Loucy (cell line): Measurements from ENCODE around the gene PPL.

ENCODE experiments used
- EZH2phosphoT487 ChIP-seq: fragments of 200-600 bp; IDR thresholded peaks from 2 replicates; pipeline ENCODE4 v1.6.1; 2018; ENCODE audit warnings: antibody characterized with exemption, mild to moderate bottlenecking, moderate library complexity, borderline replicate concordance
- TF ChIP-seq, protein P1 (sequence below): fragments of 200-600 bp; sonication (generic); conservative IDR thresholded peaks from 2 replicates; pipeline ENCODE4 v1.5.1; 2014; ENCODE audit warnings: mild to moderate bottlenecking, antibody characterized with exemption, low read length

DNA sequence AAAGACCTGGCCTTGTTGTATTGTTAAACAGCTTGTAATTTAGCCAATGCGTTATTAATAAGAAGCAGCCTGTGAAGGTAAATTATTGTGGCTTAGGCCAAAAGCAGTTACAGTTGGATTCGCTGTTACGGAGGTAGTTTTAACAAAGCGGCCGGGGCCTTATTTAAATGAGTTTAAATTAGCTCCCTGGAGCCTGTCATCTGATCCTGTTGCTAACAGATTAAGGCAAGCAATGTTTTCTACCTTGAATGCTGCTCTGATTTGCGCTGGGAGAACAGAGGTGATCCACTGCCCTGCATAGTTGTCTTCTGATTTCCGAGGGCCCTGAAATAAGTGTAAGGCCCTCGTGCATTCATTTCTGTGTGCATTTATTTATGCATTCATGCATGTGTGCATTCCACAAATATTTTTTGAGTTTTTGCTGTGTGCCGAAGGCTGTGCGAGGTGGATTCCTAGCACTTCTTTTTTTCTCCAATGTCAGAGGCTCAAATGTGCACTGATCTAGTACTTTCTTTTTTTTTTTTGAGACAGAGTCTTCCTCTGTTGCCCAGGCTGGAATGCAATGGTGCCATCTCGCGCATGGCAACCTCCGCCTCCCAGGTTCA, 32.0 kb upstream of the PPL start:
- TF ChIP-seq EZH2phosphoT487, result no peak
- TF ChIP-seq, protein P1, sequence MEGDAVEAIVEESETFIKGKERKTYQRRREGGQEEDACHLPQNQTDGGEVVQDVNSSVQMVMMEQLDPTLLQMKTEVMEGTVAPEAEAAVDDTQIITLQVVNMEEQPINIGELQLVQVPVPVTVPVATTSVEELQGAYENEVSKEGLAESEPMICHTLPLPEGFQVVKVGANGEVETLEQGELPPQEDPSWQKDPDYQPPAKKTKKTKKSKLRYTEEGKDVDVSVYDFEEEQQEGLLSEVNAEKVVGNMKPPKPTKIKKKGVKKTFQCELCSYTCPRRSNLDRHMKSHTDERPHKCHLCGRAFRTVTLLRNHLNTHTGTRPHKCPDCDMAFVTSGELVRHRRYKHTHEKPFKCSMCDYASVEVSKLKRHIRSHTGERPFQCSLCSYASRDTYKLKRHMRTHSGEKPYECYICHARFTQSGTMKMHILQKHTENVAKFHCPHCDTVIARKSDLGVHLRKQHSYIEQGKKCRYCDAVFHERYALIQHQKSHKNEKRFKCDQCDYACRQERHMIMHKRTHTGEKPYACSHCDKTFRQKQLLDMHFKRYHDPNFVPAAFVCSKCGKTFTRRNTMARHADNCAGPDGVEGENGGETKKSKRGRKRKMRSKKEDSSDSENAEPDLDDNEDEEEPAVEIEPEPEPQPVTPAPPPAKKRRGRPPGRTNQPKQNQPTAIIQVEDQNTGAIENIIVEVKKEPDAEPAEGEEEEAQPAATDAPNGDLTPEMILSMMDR, result no peak
